Measurements from ENCODE around the gene PRRG2. TPM values are rescaled to one million over a fixed set of nuclear protein-coding genes. Genes with fewer than 3 reads are reported as not detected.
A peak's percentile ranks its signal among the peaks of the same experiment; 100 is the strongest.
"Not testable (repeated sequence)": the region's sequence is repeated elsewhere in the genome, so short reads cannot be mapped to it uniquely, and the experiment has no call there.

PRRG2 gene
- total RNA-seq, 1 experiment from 2014 or later = 0.20 TPM

DNA sequence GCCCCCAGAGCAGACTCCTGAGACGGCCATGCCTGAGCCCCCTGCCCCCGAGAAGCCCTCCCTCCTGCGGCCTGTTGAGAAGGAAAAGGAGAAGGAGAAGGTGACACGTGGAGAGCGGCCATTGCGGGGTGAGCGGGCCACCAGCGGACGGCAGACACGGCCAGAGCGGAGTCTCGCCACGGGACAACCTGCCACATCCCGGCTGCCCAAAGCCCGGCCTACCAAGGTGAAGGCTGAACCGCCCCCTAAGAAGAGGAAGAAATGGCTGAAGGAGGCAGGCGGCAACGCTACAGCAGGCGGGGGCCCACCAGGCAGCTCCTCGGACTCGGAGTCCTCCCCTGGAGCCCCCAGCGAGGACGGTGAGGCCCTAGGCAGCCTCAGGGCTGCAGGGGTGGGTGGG lies 34.7 kb downstream of the PRRG2 start:
- no peaks in the 10 kb centered on the region for H3K27me3 ChIP-seq
- no peak overlapping the region for H3K4me3 ChIP-seq
- H3K9me3 ChIP-seq = no peaks in the 10 kb centered on the region
- peaks cover 75% of the 10 kb centered on the region for H3K36me3 ChIP-seq
- DNase-seq = no peak

DNA sequence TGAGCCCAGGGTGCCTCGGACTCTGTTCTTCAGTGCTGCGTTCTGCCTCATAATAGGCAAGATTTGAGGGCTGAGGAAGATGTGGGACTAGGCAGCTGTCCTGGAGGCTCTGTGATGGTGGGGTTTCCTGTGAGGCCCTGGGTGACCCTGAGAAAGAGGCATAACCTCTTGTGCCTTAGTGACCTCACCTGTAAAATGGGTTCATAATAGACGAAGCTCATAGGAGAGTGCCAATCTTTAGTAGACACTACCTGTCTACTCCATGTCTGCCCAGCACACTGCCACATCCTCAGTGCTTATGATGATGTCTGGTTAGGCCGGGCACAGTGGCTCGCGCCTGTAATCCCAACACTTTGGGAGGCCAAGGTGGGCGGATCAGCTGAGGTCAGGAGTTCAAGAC lies 35.4 kb downstream of the PRRG2 start:
- no peaks in the 10 kb centered on the region for H3K9me3 ChIP-seq
- no peak overlapping the region for H3K4me3 ChIP-seq
- no peak for DNase-seq
- peaks cover 72% of the 10 kb centered on the region for H3K36me3 ChIP-seq
- H3K27me3 ChIP-seq = no peaks in the 10 kb centered on the region

DNA sequence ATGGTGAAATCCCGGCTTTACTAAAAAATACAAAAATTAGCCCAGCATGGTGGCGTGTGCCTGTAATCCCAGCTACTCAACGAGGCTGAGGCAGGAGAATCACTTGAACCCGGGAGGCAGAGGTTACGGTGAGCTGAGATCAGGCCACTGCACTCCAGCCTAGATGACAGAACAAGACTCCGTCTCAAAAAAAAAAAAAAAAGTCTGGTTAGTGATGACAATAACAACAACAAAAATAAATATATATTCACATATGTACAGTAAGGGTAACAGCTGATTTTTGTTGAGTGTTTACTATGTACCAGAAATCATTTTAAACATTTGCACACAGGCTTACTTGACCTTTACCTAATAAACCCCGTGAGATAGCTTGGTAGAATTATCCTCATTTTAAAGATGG lies 35.8 kb downstream of the PRRG2 start:
- H3K36me3 ChIP-seq = peaks cover 75% of the 10 kb centered on the region
- no peak overlapping the region for H3K4me3 ChIP-seq
- H3K27me3 ChIP-seq = no peaks in the 10 kb centered on the region
- no peak for DNase-seq
- no peaks in the 10 kb centered on the region for H3K9me3 ChIP-seq

DNA sequence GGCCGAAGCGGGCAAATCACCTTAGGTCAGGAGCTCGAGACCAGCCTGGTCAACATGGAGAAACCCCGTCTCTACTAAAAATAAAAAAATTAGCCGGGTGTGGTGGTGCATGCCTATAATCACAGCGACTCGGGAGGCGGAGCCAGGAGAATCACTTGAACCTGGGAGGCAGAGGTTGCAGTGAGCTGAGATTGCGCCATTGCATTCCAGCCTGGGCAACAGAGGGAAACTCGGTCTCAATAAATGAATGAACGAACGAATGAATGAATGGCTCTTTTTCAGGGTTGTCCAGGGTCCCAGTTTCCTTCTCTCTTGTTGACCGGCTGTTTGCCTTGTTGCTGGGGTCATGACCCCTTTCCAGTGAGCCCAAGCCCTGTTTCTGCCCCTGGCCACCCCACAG lies 36.7 kb downstream of the PRRG2 start:
- DNase-seq, H3K9me3 ChIP-seq, H3K27me3 ChIP-seq, H3K4me3 ChIP-seq: not testable (repeated sequence)
- H3K36me3 ChIP-seq = peaks cover 72% of the 10 kb centered on the region

DNA sequence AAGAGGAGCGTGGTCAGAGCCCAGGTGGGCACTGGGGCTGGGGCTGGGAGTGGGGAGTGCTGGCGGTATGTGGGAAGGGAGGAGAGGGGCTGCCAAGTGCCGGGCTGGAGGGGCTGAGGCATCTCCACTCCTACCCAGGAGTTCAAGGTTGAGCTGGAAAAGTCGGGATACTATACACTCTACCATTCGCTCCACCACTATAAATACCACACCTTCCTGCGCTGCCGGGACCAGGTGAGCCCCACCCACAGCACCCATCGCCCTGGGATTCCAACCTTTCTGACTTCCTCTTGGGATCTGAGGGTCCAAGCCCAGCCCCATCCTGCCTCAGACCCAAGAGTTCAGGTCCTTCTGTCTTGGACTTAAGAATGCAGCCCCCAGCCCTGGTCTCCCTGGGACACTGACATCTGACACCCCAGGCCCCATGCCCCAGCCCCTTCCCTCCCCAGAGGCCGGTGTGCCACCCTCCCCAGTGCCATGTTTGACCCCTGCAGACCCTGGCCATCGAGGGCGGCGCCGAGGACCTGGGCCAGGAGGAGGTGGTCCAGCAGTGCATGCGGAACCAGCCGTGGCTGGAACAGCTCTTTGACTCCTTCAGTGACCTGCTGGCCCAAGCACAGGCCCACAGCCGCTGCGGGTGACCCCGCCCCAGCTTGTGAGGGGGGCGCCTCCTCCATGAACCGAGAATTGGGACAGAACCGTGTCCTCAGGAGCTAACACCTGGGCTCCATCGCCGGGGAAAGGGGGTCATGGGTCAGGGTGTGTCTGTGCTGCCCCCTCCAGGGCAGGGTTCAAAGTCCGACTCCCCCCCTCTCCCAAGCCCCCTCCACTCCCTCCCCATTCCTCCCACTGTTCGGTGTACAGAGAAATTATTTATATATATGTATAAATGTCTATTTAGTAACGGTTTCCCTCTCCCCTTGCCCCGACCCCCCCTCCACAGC lies 44.1 kb downstream of the PRRG2 start:
- no peak for DNase-seq
- no peak overlapping the region for H3K4me3 ChIP-seq
- no peaks in the 10 kb centered on the region for H3K27me3 ChIP-seq
- H3K9me3 ChIP-seq = no peaks in the 10 kb centered on the region
- peaks cover 39% of the 10 kb centered on the region for H3K36me3 ChIP-seq

DNA sequence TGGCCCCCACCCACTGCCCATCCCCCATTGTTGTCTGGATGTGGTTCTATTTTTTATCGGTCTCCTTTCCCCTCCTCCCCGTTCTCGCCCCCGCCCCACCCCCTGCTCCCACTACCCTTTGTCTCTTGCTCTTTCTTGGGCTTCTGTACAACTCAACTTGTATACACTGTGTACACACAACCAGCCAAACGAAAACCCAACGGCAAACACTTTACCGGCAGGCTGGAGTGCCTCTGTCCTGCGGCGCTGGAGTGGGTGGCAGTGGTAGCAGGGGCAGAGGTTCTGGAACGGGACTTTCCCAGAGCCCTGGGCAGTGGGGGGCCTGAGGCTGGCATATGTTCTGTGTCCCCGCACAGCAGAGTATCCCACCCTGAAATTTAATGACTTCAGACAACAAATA lies 45.1 kb downstream of the PRRG2 start:
- Histone ChIP-seq H3K27me3 (no peaks in the 10 kb centered on the region), H3K36me3 (peaks cover 37% of the 10 kb centered on the region), H3K4me3 (no peak overlapping the region), H3K9me3 (no peaks in the 10 kb centered on the region)
- no peak for DNase-seq

DNA sequence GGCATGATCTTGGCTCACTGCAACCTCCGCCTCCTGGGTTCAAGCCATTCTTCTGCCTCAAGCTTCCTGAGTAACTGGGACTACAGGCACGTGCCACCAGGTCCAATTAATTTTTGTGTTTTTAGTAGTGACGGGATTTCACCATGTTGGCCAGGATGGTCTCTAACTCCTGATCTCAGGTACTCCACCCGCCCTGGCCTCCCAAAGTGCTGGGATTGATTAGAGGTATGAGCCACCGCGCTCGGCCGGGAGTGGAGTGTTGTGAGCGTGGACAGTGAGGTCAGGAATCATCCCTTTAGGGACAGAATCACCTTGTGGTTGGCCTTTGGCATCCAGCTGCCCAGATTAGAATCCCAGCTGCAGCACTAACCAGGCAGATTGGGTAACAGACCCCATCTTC lies 48.5 kb downstream of the PRRG2 start:
- Histone ChIP-seq H3K36me3 (peaks cover 22% of the 10 kb centered on the region), H3K27me3 (no peaks in the 10 kb centered on the region), H3K9me3 (no peaks in the 10 kb centered on the region), H3K4me3 (no peak overlapping the region)
- DNase-seq = no peak

DNA sequence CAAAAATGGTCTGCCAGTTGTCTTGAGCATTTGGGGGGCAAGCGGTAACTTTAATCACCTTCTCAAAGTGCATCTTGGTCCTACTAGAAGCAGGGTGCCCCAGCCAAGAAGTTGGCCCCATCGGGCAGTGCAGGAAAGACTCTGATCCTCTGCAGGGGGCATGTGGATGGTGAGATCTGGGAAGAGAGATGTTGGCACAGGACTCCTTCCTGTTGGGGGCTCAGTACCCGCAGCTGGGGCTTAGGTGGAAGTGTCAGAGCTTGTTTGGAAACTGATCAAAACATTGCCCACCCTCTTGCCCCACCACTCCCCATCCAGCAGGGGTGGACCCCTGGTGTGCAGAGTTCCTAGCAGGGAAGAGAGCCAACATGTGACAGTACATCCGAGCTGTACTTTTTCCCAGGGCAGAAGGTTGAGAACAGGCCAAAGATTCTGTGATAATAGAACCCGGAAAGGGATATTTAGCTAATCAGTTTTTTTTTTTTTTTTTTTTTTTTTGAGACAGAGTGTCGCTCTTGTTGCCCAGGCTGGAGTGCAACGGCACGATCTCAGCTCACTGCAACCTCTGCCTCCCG lies 50.0 kb downstream of the PRRG2 start:
- no peak for DNase-seq
- H3K9me3 ChIP-seq = no peaks in the 10 kb centered on the region
- peaks cover 28% of the 10 kb centered on the region for H3K36me3 ChIP-seq
- no peaks in the 10 kb centered on the region for H3K27me3 ChIP-seq
- H3K4me3 ChIP-seq = no peak overlapping the region

DNA sequence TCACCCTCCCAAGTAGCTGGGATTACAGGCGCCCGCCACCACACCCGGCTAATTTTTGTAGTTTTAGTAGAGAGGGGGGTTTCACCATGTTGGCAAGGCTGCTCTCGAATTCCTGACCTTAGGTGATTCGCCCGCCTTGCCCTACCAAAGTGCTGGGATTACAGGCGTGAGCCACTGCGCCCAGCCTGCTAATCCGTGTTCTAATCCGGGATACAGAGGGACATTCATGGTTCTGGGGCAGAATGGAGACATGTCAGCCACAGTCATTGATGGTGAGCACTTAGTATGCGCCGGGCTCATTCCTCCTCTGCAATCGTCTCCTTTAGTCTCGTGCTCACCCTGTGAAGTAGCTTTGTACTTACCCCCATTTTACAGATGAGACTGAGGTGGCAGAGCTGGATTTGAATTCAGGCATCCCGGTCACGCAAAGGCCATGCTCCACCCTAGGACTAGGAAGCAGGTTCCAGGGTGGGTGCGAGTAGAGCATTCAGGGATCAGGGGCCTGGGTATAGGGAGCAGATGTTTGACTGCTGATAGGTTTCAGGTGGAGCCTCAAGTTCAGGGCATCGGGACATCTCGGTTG lies 50.6 kb downstream of the PRRG2 start:
- Histone ChIP-seq H3K9me3 (no peaks in the 10 kb centered on the region), H3K36me3 (peaks cover 23% of the 10 kb centered on the region), H3K27me3 (no peaks in the 10 kb centered on the region), H3K4me3 (no peak overlapping the region)
- no peak for DNase-seq

DNA sequence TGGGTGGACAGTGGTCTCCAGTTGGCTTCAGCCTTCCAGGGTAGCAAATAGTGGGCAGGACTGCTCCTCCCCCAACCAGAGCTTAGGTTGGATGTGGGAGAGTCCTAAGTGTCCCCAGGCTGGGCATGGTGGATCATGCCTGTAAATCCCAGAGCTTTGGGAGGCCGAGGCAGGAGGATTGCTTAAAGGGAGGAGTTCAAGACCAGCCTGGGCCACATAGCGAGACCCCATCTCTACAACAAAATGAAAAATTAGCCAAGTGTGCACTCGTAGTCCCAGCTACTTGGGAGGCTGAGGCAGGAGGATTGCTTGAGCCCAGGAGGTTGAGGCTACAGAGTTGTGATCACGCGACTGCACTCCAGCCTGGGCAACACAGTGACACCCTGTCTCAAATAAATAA lies 51.5 kb downstream of the PRRG2 start:
- peaks cover 16% of the 10 kb centered on the region for H3K36me3 ChIP-seq
- H3K27me3 ChIP-seq = no peaks in the 10 kb centered on the region
- no peak overlapping the region for H3K4me3 ChIP-seq
- H3K9me3 ChIP-seq = no peaks in the 10 kb centered on the region
- no peak for DNase-seq

DNA sequence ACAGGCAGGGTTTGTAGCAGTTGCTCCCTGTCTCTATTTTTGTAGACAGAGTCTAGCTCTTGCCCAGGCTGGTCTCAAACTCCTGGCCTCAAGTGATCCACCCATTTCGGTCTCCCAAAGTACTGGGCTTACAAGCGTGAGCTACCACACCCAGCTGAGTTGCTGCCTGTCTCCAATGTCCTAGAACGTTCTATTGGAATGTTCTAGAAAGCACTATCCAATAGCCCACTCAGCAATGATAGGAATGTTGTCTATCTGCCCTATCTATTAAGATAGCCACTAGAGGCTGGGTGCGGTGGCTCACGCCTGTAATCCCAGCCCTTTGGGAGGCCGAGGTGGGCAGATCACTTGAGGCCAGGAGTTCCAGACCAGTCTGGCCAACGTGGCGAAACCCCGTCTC lies 52.2 kb downstream of the PRRG2 start:
- H3K9me3 ChIP-seq, H3K27me3 ChIP-seq, DNase-seq, H3K4me3 ChIP-seq: not testable (repeated sequence)
- H3K36me3 ChIP-seq = peaks cover 11% of the 10 kb centered on the region; the same call in 1 of the 2 replicates

DNA sequence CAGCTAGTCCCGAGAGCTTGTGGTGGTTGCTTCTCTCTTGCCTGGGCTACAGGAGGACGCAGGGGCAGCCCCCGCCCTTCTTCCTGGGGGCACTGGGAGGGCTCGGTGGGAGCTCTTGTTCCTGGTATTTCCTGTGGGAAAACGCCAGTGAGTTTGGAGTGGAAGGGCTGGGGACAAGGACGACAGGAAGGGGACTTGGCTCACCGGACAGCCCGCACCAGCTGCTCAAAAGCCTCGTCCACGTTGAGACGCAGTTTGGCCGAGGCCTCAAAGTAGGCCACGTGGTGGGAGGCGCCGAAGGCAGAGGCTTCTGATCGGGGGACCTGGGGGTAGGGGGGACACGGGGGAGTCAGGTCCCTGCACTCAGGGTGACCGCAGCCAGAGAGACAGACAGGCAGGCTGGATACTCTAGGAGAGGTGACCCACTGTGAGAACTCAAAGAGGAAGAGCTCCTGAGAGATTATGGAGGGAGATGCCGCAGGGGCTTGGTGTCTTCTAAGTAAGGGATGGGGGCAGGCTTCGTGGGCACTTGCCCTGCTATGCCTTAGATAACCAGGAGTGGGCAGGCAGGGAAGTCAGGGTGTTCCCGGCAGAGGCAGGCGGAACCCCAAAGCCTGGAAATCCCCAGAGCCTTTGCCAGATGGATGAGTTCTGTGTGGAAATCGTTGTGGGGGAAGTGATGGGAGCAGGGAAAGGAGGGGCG lies 54.6 kb downstream of the PRRG2 start:
- Histone ChIP-seq H3K4me3 (no peak overlapping the region), H3K9me3 (no peaks in the 10 kb centered on the region), H3K27me3 (no peaks in the 10 kb centered on the region), H3K36me3 (peaks cover 7% of the 10 kb centered on the region; the same call in 1 of the 2 replicates)
- no peak for DNase-seq

DNA sequence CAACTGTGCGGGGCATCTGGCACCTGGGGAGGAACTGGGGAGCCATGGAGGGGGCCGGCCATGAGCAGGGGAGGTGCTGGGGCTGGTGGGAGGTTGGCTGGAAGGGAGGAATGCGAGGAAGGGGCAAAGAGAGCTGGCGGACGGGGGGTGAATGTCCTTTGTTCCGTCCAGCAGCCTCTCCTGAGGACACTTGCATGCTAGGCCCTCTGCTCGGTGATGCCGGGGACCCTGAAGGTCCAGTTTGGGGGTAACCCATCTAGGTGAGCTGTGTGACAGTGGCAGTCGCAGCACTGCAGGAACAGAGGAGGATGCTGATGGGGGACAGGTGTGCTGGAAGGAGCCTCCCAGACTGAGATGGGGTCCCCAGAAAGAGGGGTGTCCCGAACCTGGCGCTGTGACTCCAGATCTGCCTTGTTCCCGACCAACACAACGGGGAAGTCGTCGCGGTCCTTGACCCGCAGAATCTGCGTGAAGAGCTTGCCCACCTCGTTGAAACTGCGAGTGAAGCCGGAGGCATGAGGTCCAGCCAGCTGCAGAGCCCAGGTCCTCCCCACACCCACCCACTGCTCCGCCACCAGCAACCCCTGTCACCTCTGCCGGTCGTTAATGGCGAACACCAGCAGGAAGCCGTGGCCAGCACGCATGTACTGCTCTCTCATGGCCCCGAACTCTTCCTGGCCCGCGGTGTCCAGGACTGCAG lies 55.3 kb downstream of the PRRG2 start:
- DNase-seq = no peak
- no peaks in the 10 kb centered on the region for H3K9me3 ChIP-seq
- no peaks in the 10 kb centered on the region for H3K27me3 ChIP-seq
- H3K36me3 ChIP-seq = peaks cover 7% of the 10 kb centered on the region; the same call in 1 of the 2 replicates
- no peak overlapping the region for H3K4me3 ChIP-seq

DNA sequence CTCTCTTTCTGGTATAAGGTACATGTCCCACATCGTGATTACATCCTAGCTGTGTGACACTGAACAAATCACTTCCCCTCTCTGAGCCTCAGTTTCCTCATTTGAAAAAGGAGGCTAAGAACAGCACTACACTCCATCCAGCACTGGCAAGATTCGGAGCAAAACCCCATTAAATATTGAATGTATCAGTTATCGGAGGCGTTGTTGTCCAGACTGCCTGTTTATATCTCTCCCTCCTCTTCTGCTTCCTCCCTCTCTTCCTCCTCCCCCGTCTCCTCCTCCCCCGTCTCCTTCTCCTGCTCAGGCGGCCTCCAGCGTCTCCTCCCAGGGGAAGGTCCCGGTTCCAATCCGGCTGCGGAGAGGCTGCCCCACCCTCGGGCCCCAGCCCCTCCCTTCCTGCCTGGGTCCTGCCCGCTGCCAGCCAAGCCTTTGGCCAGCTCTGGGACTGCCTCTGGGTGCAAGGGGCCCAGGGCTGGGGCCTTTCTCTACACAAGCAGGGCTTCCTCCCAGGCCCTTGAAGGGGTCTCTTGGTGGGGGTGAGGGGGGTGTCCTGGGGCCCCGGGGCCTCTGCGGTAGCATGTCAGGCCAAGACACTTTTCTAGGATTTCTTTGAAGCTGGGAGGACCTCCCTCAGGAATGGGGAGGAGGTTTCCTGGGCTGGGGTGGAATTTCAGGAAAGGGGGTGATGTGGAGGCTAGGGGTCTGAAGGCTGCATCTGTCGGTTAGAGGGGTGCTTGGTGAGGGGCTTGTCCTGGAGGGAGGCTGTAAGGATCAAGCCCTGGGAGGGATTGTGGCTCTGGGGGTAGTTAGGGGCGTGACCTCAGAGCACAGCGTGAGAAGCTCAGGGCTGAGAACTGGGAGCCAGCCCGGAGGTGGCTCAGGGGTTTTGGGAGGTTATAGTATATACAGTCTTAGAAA lies 57.0 kb downstream of the PRRG2 start:
- no peaks in the 10 kb centered on the region for H3K9me3 ChIP-seq
- H3K4me3 ChIP-seq = peak overlapping the region; percentile 31
- DNase-seq = peak; percentile 95
- H3K36me3 ChIP-seq = peaks cover 7% of the 10 kb centered on the region; the same call in 1 of the 2 replicates
- H3K27me3 ChIP-seq = no peaks in the 10 kb centered on the region

DNA sequence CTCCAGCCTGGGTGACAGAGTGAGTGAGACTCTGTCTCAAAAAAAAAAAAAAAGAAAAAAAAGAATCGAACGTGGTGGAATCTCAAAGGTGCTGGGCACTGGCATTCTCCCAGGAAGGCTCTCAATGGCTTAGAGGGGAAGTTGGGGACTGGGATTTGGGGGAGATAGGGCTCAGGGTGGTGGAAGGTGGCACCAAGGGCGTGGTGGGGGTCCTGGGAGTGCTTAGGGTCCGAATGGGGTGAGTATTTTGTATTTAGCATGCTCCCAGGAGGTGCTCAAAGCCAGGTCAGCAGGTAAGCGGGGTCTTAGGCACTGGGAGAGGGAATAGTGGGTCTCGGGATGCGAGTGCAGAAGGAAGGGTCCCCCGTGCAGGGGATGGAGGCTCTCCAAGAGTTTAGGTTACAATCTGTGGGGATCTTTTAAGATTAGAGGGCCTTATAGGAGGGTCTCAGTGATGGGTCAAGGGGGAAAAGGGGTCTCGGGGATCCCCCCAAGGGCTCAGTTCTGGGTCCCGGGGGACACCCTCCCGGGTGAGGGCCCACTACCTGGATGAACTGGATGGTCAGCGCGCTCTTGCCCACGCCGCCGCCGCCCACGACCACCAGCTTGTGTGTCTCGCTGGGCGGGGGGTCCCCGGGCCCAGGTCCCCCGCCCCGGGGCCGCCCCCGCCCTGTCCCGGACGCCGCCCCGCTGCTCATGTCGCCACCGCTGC lies 58.4 kb downstream of the PRRG2 start:
- Histone ChIP-seq H3K36me3 (peaks cover 19% of the 10 kb centered on the region), H3K27me3 (no peaks in the 10 kb centered on the region), H3K9me3 (no peaks in the 10 kb centered on the region), H3K4me3 (peak overlapping the region; percentile 58)
- DNase-seq = no peak
